Ishikawa (cell line): ENCODE data around the gene SATB1.

Experiments
- TAF1 ChIP-seq: IDR thresholded peaks from 2 replicates; pipeline ENCODE4 v1.6.1; 2012; ENCODE audit warnings: low read depth, mild to moderate bottlenecking
- YY1 ChIP-seq: IDR thresholded peaks from 2 replicates; pipeline ENCODE4 v1.6.1; 2012; ENCODE audit warnings: low read depth
- TF ChIP-seq, protein P1 (sequence below): IDR thresholded peaks from 2 replicates; pipeline ENCODE4 v1.6.1; 2012; ENCODE audit warnings: low read depth, mild to moderate bottlenecking
- TF ChIP-seq, protein P2 (sequence below): IDR thresholded peaks from 2 replicates; pipeline ENCODE4 v1.6.1; 2012

DNA sequence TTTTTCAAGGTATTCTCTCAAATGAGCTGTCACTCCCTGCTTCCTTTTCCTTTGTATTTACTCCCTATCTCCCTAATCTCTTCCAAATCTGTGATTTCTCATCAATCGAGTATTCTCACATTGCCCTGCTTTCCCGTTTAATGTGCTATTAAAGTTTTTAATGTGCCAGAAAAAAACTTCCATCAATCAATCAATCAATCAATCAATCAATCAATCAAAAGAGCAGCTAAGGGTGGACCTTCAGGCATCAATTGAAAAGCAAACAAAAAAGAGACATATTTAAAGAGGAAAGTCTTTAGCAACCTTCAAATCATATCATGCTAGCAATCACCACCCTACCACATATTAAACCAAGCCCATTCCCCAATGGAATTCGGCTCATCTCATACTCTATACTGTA lies 58.9 kb downstream of the SATB1 start:
- TF ChIP-seq, protein P1, sequence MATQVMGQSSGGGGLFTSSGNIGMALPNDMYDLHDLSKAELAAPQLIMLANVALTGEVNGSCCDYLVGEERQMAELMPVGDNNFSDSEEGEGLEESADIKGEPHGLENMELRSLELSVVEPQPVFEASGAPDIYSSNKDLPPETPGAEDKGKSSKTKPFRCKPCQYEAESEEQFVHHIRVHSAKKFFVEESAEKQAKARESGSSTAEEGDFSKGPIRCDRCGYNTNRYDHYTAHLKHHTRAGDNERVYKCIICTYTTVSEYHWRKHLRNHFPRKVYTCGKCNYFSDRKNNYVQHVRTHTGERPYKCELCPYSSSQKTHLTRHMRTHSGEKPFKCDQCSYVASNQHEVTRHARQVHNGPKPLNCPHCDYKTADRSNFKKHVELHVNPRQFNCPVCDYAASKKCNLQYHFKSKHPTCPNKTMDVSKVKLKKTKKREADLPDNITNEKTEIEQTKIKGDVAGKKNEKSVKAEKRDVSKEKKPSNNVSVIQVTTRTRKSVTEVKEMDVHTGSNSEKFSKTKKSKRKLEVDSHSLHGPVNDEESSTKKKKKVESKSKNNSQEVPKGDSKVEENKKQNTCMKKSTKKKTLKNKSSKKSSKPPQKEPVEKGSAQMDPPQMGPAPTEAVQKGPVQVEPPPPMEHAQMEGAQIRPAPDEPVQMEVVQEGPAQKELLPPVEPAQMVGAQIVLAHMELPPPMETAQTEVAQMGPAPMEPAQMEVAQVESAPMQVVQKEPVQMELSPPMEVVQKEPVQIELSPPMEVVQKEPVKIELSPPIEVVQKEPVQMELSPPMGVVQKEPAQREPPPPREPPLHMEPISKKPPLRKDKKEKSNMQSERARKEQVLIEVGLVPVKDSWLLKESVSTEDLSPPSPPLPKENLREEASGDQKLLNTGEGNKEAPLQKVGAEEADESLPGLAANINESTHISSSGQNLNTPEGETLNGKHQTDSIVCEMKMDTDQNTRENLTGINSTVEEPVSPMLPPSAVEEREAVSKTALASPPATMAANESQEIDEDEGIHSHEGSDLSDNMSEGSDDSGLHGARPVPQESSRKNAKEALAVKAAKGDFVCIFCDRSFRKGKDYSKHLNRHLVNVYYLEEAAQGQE: no peak
- TF ChIP-seq YY1: no peak
- TF ChIP-seq, protein P2, sequence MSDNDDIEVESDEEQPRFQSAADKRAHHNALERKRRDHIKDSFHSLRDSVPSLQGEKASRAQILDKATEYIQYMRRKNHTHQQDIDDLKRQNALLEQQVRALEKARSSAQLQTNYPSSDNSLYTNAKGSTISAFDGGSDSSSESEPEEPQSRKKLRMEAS: no peak
- TF ChIP-seq TAF1: no peak
